ENCODE results near the gene DYNC2I2.

Gene DYNC2I2

GRCh38 chr9:128628471-128629048, 28.1 kb downstream of the DYNC2I2 start:
- H3K36me3 ChIP-seq = peaks cover 98% of the 10 kb centered on the region
- H3K9me3 ChIP-seq (ENCODE audit: severe bottlenecking) = no peaks in the 10 kb centered on the region
- DNase-seq = no peak
- peak overlapping the region; percentile 39 for H3K27ac ChIP-seq
- H3K4me3 ChIP-seq (ENCODE audit: low read depth, low read length) = no peak overlapping the region
- no peak for TF ChIP-seq CTCF (IDR thresholded peaks at IDR 0.05; ENCODE audit: low read depth, low read length)
- no peaks in the 10 kb centered on the region for H3K27me3 ChIP-seq (ENCODE audit: insufficient read depth, low read depth, severe bottlenecking)

DNA sequence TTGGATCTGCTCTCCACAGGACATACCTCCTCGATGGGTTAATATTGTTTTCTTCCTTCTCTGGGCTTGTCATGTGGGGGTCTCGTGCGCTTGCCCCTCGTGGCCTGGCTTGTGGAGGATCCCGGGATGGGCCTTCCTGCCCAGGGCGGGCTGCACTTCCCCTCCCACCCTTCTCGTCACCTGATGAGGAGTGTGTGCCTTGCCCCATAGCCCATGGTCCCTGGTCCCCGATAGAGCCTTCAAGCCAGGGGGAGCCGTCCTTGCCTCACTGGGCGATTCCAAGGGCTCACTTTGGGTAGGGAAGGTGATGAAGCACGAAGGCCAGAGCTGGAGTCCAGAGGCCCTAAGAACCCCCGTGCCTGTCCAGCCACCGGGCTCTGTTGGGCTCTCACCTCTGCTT, 28.7 kb downstream of the DYNC2I2 start:
- H3K9me3 ChIP-seq (ENCODE audit: severe bottlenecking) = no peaks in the 10 kb centered on the region
- no peak for DNase-seq
- H3K27me3 ChIP-seq (ENCODE audit: insufficient read depth, low read depth, severe bottlenecking) = no peaks in the 10 kb centered on the region
- H3K27ac ChIP-seq = peak overlapping the region; percentile 39
- no peak overlapping the region for H3K4me3 ChIP-seq (ENCODE audit: low read depth, low read length)
- no peak for TF ChIP-seq CTCF (IDR thresholded peaks at IDR 0.05; ENCODE audit: low read depth, low read length)
- peaks cover 98% of the 10 kb centered on the region for H3K36me3 ChIP-seq

GRCh38 chr9:128627127-128627715, 29.4 kb downstream of the DYNC2I2 start:
- Histone ChIP-seq H3K9me3 (ENCODE audit: severe bottlenecking) (no peaks in the 10 kb centered on the region), H3K4me3 (ENCODE audit: low read depth, low read length) (no peak overlapping the region), H3K27me3 (ENCODE audit: insufficient read depth, low read depth, severe bottlenecking) (no peaks in the 10 kb centered on the region), H3K27ac (no peak overlapping the region; the same call in 1 of the 2 replicates), H3K36me3 (peaks cover 98% of the 10 kb centered on the region)
- no peak for DNase-seq
- no peak for TF ChIP-seq CTCF (IDR thresholded peaks at IDR 0.05; ENCODE audit: low read depth, low read length)

- H3K36me3 ChIP-seq = peaks cover 98% of the 10 kb centered on the region
- no peak for TF ChIP-seq CTCF (IDR thresholded peaks at IDR 0.05; ENCODE audit: low read depth, low read length)
- H3K9me3 ChIP-seq (ENCODE audit: severe bottlenecking) = no peaks in the 10 kb centered on the region
- no peak overlapping the region for H3K27ac ChIP-seq
- H3K27me3 ChIP-seq (ENCODE audit: insufficient read depth, low read depth, severe bottlenecking) = no peaks in the 10 kb centered on the region
- no peak for DNase-seq
- H3K4me3 ChIP-seq (ENCODE audit: low read depth, low read length) = no peak overlapping the region
Measured at GRCh38 chr9:128626181-128626580, 30.5 kb downstream of the DYNC2I2 start.

DNA sequence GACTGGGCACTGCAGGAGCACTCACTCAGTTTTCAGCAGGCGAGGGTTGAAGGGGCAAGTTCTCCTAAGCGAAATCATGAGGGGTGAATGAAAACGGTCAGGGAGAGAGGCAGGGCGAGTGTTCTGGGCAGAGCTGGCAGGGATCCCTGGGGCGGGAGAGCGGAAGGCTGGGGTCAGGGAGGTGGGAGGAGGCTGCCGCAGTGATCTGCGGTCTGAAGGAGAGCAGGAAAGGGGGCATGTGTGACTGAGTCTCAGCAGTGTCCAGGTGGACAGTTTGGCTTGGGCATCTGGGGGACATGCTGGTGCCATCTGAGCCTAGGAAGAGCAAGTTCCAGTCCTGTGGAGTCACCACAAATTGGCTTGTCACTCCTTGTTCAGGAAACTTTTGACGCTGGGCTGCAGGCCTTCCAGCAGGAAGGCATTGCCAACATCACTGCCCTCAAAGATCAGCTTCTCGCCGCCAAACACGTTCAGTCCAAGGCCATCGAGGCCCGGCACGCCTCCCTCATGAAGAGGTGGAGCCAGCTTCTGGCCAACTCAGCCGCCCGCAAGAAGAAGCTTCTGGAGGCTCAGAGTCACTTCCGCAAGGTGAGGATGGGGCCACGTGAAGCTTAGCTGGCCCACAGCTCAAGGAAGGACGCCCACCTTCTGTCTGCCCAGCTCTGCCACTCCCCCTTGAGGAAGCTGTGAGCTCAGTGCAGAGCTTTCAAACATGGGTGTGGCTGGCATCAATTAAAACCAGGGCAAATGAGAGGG, 31.1 kb downstream of the DYNC2I2 start:
- H3K4me3 ChIP-seq (ENCODE audit: low read depth, low read length) = no peak overlapping the region
- H3K27ac ChIP-seq = no peak overlapping the region
- DNase-seq = peak; percentile 47
- H3K27me3 ChIP-seq (ENCODE audit: insufficient read depth, low read depth, severe bottlenecking) = no peaks in the 10 kb centered on the region
- TF ChIP-seq CTCF (IDR thresholded peaks at IDR 0.05; ENCODE audit: low read depth, low read length) = peak; percentile 37
- peaks cover 98% of the 10 kb centered on the region for H3K36me3 ChIP-seq
- H3K9me3 ChIP-seq (ENCODE audit: severe bottlenecking) = no peaks in the 10 kb centered on the region
